HG03066 (cell line): ENCODE data around the gene RASSF7.

Experiments
- ATAC-seq: cut with Tn5 transposase; IDR thresholded peaks from one replicate; pipeline ENCODE4 v1.9.1; 2021; ENCODE audit warnings: low read depth; ENCODE audit not compliant: unreplicated experiment

The RASSF7 gene

DNA sequence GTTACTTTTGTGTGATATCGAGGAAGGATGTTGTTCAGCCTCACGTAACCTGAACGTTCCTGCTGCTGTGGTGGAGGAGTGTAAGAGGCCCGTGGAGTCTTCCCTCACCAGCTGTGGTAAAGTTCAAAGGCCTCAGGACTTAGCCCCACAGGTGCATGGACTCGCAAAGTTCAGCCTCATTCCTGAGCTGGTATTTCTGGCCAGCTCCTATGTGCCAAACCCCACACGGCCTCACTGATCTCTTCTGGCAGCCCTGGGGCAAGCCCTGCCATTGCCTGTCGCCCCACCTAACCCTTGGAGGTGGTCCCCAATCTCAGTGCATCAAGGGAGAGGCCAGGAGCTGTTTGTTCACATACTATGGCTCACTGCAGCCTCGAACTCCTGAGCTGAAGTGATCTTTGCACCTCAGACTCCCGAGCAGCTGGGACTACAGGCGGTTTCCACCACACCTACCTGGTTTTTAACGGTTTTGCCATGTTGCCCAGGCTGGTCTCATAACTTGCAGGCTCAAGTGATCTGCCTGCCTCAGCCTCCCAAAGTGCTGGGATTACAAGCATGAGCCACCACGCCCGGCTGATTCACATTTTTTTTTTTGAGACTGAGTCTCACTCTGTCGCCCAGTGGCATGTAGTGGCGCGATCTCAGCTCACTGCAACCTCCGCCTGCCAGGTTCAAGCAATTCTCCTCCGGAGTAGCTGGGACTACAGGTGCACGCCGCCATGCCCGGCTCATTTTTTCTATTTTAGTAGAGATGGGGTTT is 17.7 kb downstream of the RASSF7 start:
- no peak for ATAC-seq

DNA sequence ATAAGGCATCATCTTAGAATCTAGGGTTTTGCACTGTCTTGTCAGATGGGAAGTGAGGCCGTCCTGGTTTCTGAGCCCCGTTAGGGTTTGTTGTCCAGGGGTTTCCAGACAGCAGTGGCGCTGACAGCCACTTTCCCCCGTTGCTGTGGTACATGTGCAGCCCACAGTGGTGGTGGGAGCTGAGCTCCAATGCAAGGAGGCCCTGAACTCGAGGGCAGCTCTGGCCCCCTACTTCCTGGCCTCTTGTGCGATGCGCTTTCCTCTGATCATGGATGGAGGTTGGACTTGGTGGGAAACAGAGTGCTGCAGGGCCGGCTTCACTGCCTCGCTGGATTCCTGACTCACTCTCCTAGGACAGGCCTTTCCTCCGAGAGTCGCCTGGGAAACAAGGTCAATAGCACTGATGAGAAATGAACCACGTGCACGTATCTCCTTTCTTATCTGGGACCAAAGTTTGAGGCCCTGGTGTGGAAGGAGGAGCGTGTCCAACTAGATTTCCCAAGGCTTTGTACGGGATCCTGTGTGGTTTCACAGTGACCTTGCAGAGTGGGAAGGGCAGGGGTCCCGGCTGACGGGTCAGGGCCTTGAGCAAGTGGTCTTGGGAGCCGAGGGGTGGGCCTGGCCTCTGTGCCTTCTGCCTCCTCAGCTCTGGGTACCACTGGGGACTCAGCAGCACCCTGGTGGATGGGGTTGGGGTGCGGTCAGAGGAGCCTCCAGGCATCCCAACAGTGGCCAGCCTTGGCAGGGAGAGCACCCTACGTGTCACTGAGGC is 19.2 kb downstream of the RASSF7 start:
- ATAC-seq: no peak

DNA sequence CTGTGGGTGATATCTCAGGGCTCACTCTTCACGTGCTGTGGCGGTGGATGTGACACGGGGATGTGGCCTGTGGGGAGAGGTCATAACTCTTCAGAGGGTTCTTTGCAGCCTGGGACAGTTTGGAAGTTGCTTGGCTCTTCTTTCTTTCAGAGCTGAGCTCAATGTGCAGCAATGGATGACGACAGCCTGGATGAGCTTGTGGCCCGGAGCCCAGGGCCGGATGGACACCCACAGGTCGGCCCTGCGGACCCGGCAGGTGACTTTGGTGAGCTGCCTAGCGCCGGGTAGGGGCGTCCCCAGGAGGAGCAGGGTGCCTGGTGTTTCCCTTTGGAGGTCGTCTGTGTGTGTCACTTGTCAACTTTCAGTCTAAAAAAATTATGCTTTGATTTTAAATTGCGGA is 20.6 kb downstream of the RASSF7 start:
- no peak for ATAC-seq

DNA sequence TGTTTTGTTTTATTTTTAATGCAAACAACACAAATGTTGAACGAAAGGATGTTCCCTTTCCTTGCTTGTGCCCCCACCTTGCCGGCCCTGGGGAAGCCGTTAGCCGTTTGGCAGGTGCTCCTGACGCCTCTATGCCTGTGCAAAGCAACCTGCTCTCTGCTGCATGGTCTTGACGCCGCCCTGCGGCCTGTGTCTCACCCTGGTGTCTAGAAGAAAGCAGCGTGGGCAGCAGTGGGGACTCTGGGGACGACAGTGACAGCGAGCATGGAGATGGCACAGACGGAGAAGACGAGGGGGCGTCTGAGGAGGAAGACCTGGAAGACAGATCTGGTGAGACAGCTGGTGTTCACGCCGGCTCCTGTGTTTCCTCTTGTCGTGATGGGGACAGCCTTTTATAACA is 21.0 kb downstream of the RASSF7 start:
- no peak for ATAC-seq

DNA sequence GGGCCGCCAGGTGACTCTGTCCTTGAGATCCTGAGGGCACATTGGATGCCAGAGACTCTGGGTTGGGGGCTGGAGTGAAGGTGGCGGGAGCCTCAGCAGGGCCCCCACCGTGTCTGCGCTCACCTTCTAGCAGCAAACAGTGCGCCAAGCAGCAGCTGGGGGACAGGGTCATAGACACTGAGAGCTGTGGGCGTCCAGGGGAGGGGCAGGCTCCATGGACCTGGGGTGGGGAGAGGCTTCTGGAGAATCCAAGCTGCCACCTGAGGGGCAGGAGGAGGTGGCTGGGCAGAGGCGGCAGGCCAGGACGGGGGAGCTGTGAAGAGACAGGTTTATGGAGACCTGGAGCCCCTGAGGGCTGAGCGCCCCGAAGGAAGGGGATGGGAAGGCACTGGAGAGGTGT is 23.5 kb downstream of the RASSF7 start:
- no peak for ATAC-seq

DNA sequence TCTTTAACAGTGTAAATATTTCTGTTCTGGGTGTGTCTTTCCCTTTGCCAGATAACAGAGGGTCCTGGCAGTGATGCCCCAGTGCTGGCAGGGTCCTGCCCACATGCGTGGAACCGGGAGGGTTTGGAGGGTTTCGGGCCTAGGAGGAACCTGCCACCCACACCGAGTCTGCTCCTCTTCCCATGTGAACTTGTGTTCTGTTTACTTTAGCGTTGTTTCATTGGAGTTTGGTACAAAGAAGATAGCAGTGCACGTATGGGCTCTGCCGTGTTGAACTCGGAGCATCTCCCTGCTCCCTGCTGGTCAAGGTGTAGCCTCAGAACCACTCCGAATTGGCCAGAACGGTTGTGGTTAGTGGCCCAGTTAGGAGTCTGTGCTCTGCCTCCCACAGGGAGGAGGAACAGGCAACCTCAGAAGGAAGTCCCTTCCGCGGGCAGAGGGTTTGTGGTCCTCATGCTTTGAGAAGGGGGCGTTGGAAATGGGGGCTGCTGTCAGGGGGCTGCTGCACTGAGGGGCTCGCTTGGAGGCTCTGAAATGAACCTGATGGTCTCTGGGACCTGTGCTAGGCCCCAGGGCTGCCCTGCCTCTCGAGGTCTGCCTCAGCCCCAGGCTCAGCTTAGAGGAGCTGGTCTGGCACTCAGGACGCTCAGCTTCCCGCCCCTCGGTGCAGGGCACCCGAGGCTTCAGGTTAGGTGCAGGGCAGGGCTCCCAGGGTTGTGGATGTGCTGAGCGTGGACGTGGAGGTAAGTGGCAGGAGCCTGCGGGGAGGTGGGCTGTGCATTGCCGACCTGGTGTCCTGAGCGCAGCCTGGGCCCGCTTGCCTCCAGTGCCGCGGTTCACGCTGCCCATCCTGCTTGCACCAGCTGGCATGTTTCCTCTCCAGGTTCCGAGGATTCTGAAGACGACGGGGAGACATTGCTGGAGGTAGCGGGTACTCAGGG is 25.9 kb downstream of the RASSF7 start:
- no peak for ATAC-seq

DNA sequence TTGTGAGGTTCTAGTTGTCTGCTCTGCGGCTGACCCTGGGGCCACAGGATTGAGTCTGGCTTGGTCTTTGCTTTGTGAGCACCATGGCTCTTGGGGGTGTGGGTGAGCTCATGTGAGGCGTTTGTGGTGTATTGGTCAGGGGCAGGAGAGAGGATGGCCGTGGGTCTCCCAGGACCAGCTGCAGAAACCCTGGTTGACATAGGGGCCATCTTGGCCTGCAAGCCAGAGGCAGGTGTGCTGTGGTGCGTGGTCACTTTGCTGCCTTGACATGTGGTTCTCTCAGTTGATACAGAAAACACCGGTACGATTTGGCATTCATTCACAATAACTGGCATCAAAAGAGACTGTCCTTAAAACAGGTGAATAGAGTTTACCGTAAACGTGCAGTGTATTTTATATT is 26.8 kb downstream of the RASSF7 start:
- no peak for ATAC-seq

DNA sequence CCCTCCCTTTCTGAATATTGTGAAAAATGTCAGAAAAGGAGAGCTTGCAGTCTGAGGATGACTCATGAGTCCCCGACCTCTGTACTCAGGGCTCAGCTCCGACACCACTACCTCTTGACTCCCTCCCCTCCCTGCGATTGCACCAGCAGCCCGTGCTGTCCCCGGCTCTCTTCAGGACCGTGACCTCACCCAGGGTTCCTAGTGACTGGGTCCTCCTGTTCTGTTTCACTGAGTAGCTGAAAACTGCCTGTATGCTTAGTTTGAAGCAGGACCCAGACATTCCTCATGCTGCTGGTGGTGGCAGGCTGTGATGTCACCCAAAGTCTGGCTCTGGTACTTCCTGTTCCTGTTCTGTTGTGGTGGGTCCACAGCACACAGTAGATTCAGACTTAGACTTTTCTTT is 27.2 kb downstream of the RASSF7 start:
- ATAC-seq: no peak

DNA sequence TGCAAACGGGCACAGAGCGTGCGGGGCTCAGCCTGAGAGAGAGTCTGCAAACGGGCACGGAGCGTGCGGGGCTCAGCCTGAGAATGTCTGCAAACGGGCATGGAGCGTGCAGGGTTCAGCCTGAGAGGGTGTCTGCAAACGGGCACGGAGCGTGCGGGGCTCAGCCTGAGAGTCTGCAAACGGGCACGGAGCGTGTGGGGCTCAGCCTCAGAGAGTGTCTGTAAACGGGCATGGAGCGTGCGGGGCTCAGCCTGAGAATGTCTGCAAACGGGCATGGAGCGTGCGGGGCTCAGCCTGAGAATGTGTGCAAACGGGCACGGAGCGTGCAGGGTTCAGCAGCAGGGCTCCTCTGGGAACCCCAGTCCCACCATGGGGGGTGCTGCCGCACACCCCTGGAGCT is 29.0 kb downstream of the RASSF7 start:
- ATAC-seq: no peak

DNA sequence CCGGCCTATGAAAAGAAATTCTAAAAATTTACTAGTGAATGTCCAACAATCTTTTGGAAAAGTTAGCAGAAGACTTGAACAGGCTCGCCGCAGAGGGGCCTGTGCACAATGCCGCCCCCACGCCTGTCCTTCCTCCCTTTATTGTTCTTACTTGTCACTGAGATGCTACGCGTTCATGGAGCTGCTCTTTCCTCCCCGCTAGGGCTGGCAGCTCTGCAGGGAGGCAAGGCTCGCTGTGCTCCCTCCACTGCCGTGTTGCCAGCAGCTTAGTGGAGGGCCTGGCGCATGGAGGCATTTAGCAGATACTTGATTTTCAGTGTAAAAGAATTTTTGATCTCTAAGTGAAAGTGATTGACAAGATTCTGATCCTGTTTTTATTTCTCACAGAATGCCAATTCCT is 30.2 kb downstream of the RASSF7 start:
- no peak for ATAC-seq

DNA sequence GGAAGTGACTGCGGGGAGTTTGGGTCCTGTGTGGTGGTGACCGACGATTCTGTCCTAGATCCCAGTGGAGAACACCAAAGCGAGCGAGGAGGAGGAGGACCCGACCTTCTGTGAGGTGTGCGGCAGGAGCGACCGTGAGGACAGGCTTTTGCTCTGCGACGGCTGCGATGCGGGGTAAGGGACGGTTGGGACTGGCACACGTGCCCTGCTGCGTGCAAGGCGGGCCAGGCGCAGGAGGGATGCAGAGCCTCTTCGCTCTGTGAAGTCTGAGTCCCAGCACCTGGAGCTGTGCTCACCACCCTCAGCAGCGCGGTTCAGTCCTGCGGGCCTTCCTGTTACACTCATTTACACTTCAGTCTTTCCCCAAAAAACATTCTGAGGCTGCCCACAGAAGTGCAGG is 31.7 kb downstream of the RASSF7 start:
- no peak for ATAC-seq

DNA sequence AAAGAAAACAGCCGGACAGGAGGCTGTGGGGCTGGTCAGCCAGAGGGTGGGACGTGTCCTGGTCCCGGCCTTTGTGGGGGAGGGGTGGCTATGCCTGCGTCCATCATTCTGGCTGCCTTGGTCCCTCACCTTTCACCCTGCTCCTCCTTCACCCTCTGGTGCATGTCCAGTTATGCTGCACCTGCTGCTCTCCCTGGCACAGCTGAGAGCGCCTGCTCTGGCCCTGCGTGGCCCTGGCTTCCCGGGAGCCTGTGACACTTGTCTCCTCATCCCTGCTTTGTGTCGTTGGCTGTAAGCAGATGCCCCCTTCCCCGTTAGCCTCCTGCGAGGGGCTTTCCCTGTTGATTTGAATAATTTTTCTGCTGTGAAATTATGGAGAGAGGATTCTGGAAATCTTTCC is 32.1 kb downstream of the RASSF7 start:
- ATAC-seq: no peak

DNA sequence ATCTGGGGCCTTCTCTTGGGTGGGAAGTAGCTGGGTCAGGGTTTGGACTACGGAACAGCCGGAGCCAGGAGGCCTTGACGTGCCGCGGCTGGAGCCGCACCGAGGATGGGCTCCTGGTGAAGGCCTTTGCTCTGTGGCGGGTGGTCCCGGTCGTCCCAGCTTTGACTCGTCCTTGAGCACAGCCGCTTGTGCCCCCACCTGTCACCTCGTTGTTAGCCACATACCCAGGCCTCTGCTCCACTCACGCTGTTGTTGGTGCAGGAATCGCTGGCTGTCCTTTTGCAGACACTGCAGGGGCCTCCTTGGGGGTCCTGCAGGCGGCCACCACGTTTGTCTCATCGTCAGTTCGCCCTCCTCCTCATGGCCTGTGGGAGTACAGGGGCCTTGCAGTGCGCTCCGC is 32.6 kb downstream of the RASSF7 start:
- ATAC-seq: no peak

DNA sequence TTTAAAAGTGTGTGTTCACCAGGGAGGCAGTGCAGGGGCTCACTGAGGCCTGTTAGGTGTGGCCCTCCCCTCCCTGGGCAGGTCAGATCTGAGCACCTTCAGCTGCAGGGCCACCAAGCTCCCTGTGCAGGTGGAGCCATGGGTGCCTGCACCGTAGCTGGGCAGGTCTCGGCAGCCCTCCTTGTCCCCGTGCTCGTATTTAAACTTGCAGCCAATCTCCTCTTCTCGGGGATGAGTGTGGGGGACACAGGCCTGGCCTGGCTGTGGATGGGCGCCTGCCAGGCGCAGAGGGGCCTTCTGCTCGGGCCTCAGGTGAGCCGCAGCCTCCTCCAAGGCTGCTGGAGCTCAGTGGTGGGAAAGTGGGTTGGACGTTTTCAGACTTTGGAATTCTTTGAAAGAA is 34.6 kb downstream of the RASSF7 start:
- ATAC-seq: no peak

DNA sequence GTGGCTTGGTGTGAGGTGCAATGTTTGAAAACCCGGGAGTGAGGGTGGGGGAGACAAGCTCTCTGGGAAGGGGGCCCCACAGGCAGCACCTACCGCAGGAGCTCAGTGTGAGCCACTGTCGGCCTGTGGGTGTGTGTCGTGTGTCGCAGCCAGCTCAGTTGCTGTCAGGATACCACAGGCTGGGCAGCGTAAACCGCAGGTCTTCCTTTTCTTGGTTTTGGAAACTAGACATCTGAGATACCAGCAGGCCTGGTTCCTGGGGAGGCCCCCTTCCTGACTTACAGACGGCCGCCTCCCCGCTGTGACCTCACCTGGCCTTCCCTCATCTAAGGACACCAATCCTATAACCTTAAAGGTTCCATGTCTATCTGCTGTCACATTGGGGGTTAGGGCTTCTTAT is 35.6 kb downstream of the RASSF7 start:
- no peak for ATAC-seq

DNA sequence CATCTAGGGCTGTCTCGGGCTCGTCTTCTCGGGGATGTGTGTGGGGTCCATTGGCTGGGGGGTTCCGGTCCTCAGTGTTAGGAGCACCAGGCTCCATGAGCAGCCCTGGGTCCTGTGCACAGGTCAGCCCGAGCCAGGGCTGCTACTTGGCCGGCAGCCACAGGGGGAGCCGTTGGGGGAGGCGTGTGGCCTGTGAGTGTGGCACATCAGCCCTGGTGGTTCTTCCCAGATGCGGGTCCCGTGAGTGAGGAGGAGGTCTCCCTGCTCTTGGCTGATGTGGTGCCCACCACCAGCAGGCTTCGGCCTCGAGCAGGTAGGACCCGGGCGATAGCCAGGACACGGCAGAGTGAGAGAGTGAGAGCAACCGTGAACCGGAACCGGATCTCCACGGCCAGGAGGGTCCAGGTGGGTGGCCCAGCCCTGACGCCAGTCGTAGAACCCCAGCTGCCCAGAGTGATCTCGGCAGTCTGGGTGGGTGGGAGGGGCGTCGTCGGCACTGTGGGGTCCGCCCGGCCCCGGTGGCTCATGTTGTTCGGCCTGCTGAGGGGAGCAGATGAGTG is 36.5 kb downstream of the RASSF7 start:
- no peak for ATAC-seq

DNA sequence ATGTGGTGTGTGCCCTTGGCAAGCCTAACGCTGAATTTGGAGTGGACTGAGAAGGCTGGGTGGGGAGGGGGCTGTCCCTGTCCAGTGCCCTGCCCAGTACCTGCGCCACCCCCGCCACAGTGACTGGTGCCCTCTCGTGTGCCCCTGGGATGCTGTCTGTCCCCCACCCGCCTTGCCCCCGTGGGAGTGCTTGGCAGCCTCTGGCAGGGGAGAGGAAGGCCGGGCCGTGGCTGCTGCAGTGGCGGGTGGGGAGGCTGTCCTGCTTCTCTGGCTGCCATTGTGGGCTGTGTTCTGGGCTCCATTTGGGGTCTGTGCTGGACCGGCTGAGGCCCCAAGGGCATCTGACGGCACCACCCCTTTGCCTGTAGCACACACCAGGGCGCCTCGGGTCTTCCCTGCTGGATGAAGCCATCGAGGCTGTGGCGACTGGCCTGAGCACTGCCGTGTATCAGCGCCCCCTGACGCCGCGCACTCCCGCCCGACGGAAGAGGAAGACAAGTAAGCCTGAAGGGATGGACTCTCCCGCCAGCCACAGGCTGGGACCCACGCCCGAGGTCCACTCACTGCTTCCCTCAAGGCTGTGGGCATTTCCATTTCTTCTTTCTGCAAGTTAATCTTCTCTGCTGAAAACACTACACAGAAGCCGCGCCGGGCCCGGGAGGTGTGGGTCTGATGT is 37.4 kb downstream of the RASSF7 start:
- ATAC-seq: no peak

DNA sequence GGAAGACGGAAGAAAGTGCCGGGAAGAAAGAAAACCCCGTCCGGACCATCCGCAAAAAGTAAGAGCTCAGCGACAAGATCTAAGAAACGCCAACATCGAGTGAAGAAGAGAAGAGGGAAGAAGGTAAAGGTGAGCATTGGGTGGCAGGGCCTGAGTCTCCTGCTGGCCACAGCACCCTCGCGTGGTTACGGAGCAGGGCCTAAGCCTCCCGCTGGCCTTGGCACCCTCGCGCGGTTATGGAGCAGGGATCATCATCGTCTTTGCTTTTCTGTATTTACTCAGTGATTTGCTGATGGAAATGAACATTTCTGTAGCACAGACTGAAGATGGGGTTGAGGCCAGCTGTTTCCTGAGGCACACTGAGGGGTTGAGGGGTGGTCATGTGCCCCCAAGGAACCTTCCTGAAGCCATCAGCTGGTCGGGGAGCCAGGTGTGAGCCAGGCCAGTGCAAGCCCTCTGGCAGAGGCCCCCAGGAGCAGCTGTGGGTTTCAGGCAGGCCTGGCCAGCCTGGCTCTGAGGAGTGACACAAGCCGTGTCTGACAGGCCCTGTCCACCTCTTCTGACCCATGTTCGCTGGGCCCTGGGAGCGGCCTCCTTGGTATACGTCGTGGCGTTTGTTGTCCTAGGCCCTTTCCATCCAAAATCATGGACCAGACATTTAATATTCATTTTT is 40.9 kb downstream of the RASSF7 start:
- no peak for ATAC-seq

DNA sequence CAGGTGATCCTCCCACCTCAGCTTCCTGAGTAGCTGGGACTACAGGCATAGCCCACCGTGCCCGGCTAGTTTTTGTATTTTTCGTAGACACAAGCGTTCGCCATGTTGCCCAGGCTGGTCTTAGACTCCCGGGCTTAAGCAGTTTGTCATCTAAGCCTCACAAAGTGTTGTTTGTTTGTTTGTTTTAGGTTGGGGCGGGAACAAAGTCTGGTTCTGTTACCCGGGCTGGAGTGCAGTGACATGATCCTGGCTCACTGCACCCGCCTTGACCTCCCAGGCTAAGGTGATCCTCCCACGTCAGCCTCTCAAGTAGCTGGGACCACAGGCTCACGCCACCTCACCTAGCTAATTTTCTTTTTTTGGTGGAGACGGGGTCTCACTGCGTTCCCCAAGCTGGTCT is 42.4 kb downstream of the RASSF7 start:
- ATAC-seq: no peak
